A549 treated with dexamethasone at 1 μM for 4 hours (cell line): ENCODE measurements around the gene CARNS1. TPM values are rescaled to one million over a fixed set of nuclear protein-coding genes. Genes with fewer than 3 reads are reported as not detected.

Experiments
- total RNA-seq: library from RNA; stranded (reverse); fragments of 200-300 nt; extraction: Qiagen RNA extraction; gene quantifications from 5 replicates; pipeline ENCODE4 v1.2.3, GENCODE V29; 2022

Gene CARNS1
- total RNA-seq, result 0.03 to 0.16 TPM (median 0.11 TPM) in 5 replicates

GRCh38 chr11:67415501-67416304 is at the start of gene CARNS1:
TSS of gene CARNS1 (plus strand) at chr11:67415678. CDS start at chr11:67416200, 522 bp downstream.

GRCh38 chr11:67372993-67373647 is 42.4 kb upstream of the CARNS1 start, which contains the start of gene CLCF1:
TSS of gene CLCF1 (minus strand) at chr11:67373598. CDS start at chr11:67373539, 59 bp downstream.

GRCh38 chr11:67391304-67392182 is 23.9 kb upstream of the CARNS1 start, which contains the start of gene RAD9A:
TSS of gene RAD9A (plus strand) at chr11:67391986. CDS start at chr11:67392045, 59 bp downstream.

GRCh38 chr11:67401495-67402191 is 13.8 kb upstream of the CARNS1 start, which contains the start of gene PPP1CA:
TSS of gene PPP1CA (minus strand) at chr11:67401858. CDS start at chr11:67401782, 76 bp downstream.

GRCh38 chr11:67428052-67429001 is 12.8 kb downstream of the CARNS1 start, which contains the start of gene RPS6KB2:
TSS of gene RPS6KB2 (plus strand) at chr11:67428494. CDS start at chr11:67428546, 52 bp downstream.

GRCh38 chr11:67437082-67437808 is 21.8 kb downstream of the CARNS1 start, which contains the start of gene PTPRCAP:
TSS of gene PTPRCAP (minus strand) at chr11:67437682. CDS start at chr11:67437619, 63 bp downstream.

GRCh38 chr11:67452141-67452952 is 36.9 kb downstream of the CARNS1 start, which contains the start of gene GPR152:
TSS of gene GPR152 (minus strand) at chr11:67452729. CDS start at chr11:67452724, 5 bp downstream.

GRCh38 chr11:67455054-67455453 is 39.6 kb downstream of the CARNS1 start, which contains the start of gene CABP4:
TSS of gene CABP4 (plus strand) at chr11:67455354. CDS start at chr11:67455424, 70 bp downstream.

GRCh38 chr11:67468759-67469507 is 53.5 kb downstream of the CARNS1 start, which contains the start of gene TMEM134:
TSS of gene TMEM134 (minus strand) at chr11:67469251. CDS start at chr11:67469192, 59 bp downstream.

Other genes starting within 250 kb of the CARNS1 start
- 21.3 to 34.9 TPM (median 32.5 TPM) in 5 replicates for gene GRK2, start 149.2 kb upstream of the CARNS1 start, total RNA-seq
- gene ANKRD13D, start 126.4 kb upstream of the CARNS1 start, total RNA-seq, result 13.3 to 25.0 TPM (median 22.5 TPM) in 5 replicates
- gene SSH3, start 112.1 kb upstream of the CARNS1 start, total RNA-seq, result 16.4 to 20.9 TPM (median 18.4 TPM) in 5 replicates
- 172 to 195 TPM (median 183 TPM) in 5 replicates for gene POLD4, start 62.1 kb upstream of the CARNS1 start, total RNA-seq
- 28.8 to 36.7 TPM (median 32.5 TPM) in 5 replicates for gene CLCF1, start 42.1 kb upstream of the CARNS1 start, total RNA-seq
- gene RAD9A, start 23.7 kb upstream of the CARNS1 start, total RNA-seq, result 17.4 to 25.4 TPM (median 23.1 TPM) in 5 replicates
- 264 to 298 TPM (median 276 TPM) in 5 replicates for gene PPP1CA, start 13.8 kb upstream of the CARNS1 start, total RNA-seq
- gene TBC1D10C, start 11.6 kb upstream of the CARNS1 start, total RNA-seq, result 0.07 to 0.22 TPM (median 0.12 TPM) in 4 of 5 replicates, not detected in the other
- 37.3 to 50.0 TPM (median 48.8 TPM) in 5 replicates for gene RPS6KB2, start 12.8 kb downstream of the CARNS1 start, total RNA-seq
- 0.18 to 0.39 TPM (median 0.28 TPM) in 5 replicates for gene PTPRCAP, start 22.0 kb downstream of the CARNS1 start, total RNA-seq
- 42.1 to 61.9 TPM (median 59.9 TPM) in 5 replicates for gene CORO1B, start 27.8 kb downstream of the CARNS1 start, total RNA-seq
- 0.07 TPM in 1 of 5 replicates, not detected in the others for gene GPR152, start 37.1 kb downstream of the CARNS1 start, total RNA-seq
- gene CABP4, start 39.7 kb downstream of the CARNS1 start, total RNA-seq, result not detected in 5 replicates
- 37.1 to 67.8 TPM (median 58.9 TPM) in 5 replicates for gene TMEM134, start 53.6 kb downstream of the CARNS1 start, total RNA-seq
- gene AIP, start 67.3 kb downstream of the CARNS1 start, total RNA-seq, result 40.6 to 43.2 TPM (median 43.0 TPM) in 5 replicates
- gene PITPNM1, start 89.7 kb downstream of the CARNS1 start, total RNA-seq, result 21.8 to 40.9 TPM (median 38.0 TPM) in 5 replicates
- gene CDK2AP2, start 92.5 kb downstream of the CARNS1 start, total RNA-seq, result 57.8 to 84.5 TPM (median 82.5 TPM) in 5 replicates
- gene CABP2, start 107.8 kb downstream of the CARNS1 start, total RNA-seq, result not detected in 5 replicates
- gene GSTP1, start 168.1 kb downstream of the CARNS1 start, total RNA-seq, result 1,418 to 1,585 TPM (median 1,568 TPM) in 5 replicates
- gene NDUFV1, start 191.3 kb downstream of the CARNS1 start, total RNA-seq, result 130 to 145 TPM (median 142 TPM) in 5 replicates
- 8.5 to 12.6 TPM (median 11.3 TPM) in 5 replicates for gene NUDT8, start 214.3 kb downstream of the CARNS1 start, total RNA-seq
- gene TBX10, start 224.1 kb downstream of the CARNS1 start, total RNA-seq, result not detected in 5 replicates
- gene ACY3, start 235.1 kb downstream of the CARNS1 start, total RNA-seq, result 0.89 to 1.7 TPM (median 1.1 TPM) in 5 replicates